Activated T-cell treated with anti-CD3 and anti-CD28 coated beads for 48 hours (primary cell): Measurements from ENCODE around the gene VAC14.

ENCODE experiments used
- DNase-seq: peaks from one replicate; pipeline ENCODE4 v3.0.0-alpha.2; 2020; ENCODE audit warnings: low read depth

The VAC14 gene

DNA sequence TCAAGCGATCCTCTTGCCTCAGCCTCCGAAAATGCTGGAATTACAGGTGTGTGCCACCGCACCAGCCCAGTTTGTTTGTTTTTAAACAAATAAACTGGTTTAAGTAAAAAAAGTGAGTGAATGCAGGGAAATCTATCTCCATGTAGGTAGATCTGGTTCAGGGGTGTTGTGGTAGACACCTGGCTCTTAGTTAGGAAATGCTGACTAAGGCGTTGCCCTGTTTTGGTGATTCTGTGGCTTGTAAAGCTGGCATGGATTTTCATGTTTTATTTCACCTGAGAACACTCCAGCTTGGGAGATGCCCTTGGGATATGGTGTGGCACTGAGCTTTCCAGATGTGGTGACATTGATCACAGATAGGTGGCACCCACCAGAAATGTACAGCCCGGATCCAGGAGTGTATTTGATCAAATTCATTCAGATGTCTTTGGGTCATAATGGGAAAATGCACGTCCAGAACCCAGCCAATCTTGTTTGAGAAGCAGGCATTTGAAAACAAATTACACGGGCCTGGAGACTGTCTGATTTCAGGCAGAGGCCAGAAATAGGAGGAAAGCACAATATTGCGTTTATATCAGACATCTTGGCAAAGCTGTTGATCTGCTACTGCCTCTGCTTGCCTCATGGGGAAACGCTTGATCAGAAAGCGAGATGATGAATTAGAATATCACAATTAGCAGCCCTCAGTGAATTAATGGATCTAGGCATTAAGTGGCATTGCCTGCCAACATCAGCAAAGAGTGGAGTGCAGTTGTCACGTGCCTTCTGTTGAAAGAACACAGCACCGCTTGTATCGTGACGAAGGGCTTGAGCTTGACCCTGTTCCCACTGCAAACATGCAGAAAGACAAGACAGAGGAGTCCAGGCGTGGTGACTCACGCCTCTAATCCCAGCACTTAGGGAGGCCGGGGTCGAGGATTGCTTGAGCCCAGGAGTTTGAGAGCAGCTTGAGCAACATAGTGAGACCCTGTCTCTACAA lies 161.9 kb downstream of the VAC14 start:
- no peak for DNase-seq
